Activated T-cell treated with anti-CD3 and anti-CD28 coated beads, Interleukin-2, amount 50 U/mL, for 72 hours (primary cell): ENCODE results near the gene AKAP13. TPM values are rescaled to one million over a fixed set of nuclear protein-coding genes. Genes with fewer than 3 reads are reported as not detected.

Source experiments
- ATAC-seq, 2 donors: fragments of 150-1000 bp; cut with Tn5 transposase; replicated peaks in 1 of 2; 2 replicates each; pipeline ENCODE4 v1.10.0; 2021; ENCODE audit warnings: moderate library complexity in 2 of 2, mild to moderate bottlenecking in 1 of 2
- DNase-seq, 2 donors: peaks; one replicate each; pipeline ENCODE4 v3.0.0; 2021 to 2022; ENCODE audit warnings: mixed read lengths in 1 of 2
- H3K27ac Mint-ChIP-seq: one replicate; pipeline ENCODE4 v1.8.0; 2022; ENCODE audit warnings: mild to moderate bottlenecking, moderate library complexity, mixed read lengths
- H3K27me3 Mint-ChIP-seq: one replicate; pipeline ENCODE4 v1.8.0; 2022; ENCODE audit warnings: low read depth, mixed read lengths
- H3K36me3 Mint-ChIP-seq, 2 donors: one replicate each; pipeline ENCODE4 v1.8.0; 2022; ENCODE audit warnings: mixed read lengths in 2 of 2, mild to moderate bottlenecking in 1 of 2; ENCODE audit not compliant: insufficient read depth in 2 of 2
- H3K4me1 Mint-ChIP-seq: one replicate; pipeline ENCODE4 v1.8.0; 2022; ENCODE audit warnings: low read depth, mixed read lengths
- H3K4me3 Mint-ChIP-seq, 2 donors: one replicate each; pipeline ENCODE4 v1.8.0; 2022; ENCODE audit warnings: mild to moderate bottlenecking in 2 of 2, mixed read lengths in 2 of 2, moderate library complexity in 2 of 2
- H3K9me3 Mint-ChIP-seq, 2 donors: one replicate each; pipeline ENCODE4 v1.8.0; 2022; ENCODE audit warnings: mixed read lengths in 2 of 2
- total RNA-seq, 2 donors: library from RNA; stranded (reverse); gene quantifications; one replicate each; pipeline ENCODE4 v1.2.3, GENCODE V29; 2022

The AKAP13 gene
- total RNA-seq, 2 donors from 2014 or later, result 134 to 185 TPM

DNA sequence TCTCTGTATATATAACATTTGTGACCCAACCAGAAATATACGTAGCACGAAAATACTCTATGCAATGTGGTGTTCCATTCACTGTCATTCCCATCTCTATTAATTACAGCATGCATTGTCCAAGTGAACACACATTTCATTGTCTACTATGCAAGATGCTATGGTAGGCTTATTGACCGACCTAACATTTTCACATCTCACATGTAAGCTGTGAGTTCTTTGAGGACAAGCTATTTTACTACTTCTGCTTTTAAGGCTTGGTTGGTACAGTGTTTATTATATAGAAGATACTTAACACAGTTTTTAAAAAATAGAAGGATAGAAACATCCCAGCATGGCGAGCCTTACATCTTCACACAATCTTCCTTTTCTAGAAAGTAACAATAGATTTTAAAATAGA, 249.9 kb downstream of the AKAP13 start:
- H3K27me3 Mint-ChIP-seq, result no peaks in the 10 kb centered on the region
- H3K27ac Mint-ChIP-seq, result peak overlapping the region; percentile 84
- DNase-seq (no peak), ATAC-seq (no peak)
- peaks cover 29% of the 10 kb centered on the region for H3K4me1 Mint-ChIP-seq
- H3K4me3 Mint-ChIP-seq, result no peak overlapping the region
- H3K9me3 Mint-ChIP-seq, result no peaks in the 10 kb centered on the region
- H3K36me3 Mint-ChIP-seq, result peaks cover 11 to 13% of the 10 kb centered on the region in 2 donors

DNA sequence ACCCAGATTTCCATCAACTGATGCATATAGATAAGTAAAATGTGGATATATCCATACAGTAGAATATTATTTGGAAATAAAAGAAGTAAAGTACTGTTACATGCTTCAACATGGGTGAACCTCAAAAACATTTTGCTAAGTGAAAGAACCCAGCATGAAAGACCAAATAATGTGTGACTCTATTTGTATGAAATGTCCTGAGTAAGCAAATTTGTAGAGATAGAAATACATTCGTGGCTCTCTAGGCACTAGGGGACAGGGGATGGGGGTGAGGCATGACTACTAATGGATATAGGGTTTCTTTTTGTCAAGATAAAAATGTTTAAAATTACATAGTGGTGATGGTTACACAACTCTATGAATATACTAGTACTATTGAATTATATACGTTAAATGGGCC, 250.6 kb downstream of the AKAP13 start:
- H3K36me3 Mint-ChIP-seq, result peaks cover 9 to 10% of the 10 kb centered on the region in 2 donors
- DNase-seq (no peak), ATAC-seq (no peak)
- no peak overlapping the region for H3K4me3 Mint-ChIP-seq
- H3K27ac Mint-ChIP-seq, result no peak overlapping the region
- H3K9me3 Mint-ChIP-seq, result no peaks in the 10 kb centered on the region
- peaks cover 29% of the 10 kb centered on the region for H3K4me1 Mint-ChIP-seq
- H3K27me3 Mint-ChIP-seq, result no peaks in the 10 kb centered on the region

- DNase-seq (no peak), ATAC-seq (no peak)
- no peak overlapping the region for H3K4me3 Mint-ChIP-seq
- no peak overlapping the region for H3K27ac Mint-ChIP-seq
- H3K4me1 Mint-ChIP-seq, result peaks cover 29% of the 10 kb centered on the region
- H3K9me3 Mint-ChIP-seq, result no peaks in the 10 kb centered on the region
- no peaks in the 10 kb centered on the region for H3K27me3 Mint-ChIP-seq
- H3K36me3 Mint-ChIP-seq, result peaks cover 7 to 10% of the 10 kb centered on the region in 2 donors
Observed at GRCh38 chr15:85632014-85632413, 251.6 kb downstream of the AKAP13 start.

- no peaks in the 10 kb centered on the region for H3K27me3 Mint-ChIP-seq
- H3K36me3 Mint-ChIP-seq, result peaks cover 3 to 6% of the 10 kb centered on the region in 2 donors
- peaks cover 25% of the 10 kb centered on the region for H3K4me1 Mint-ChIP-seq
- no peak overlapping the region for H3K4me3 Mint-ChIP-seq
- H3K27ac Mint-ChIP-seq, result peak overlapping the region; percentile 60
- no peak for DNase-seq
- no peaks in the 10 kb centered on the region for H3K9me3 Mint-ChIP-seq
- no peak for ATAC-seq
Observed at GRCh38 chr15:85633859-85634258, 253.5 kb downstream of the AKAP13 start.

DNA sequence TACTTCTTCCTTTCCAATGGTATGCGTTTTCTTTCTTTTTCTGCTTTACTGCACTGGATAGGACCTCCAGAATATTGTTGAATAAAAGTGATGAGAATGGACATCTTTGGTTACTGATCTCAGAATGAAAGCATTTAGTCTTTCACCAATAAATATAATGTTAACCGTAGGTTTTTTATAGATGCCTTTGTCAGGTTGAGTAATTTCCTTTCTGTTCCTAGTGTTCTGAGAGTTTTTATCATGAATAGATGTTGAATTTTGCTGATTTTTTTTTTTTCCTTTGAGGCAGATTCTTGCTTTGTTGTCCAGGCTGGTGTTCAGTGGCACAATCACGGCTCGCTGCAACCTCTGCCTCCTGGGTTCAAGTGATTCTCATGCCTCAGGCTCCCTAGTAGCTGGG, 255.9 kb downstream of the AKAP13 start:
- no peaks in the 10 kb centered on the region for H3K27me3 Mint-ChIP-seq
- H3K4me1 Mint-ChIP-seq, result peaks cover 37% of the 10 kb centered on the region
- ATAC-seq (no peak), DNase-seq (no peak)
- no peaks in the 10 kb centered on the region for H3K9me3 Mint-ChIP-seq
- H3K27ac Mint-ChIP-seq, result no peak overlapping the region
- peak overlapping the region in 1 of 2 donors; percentile 32 for H3K4me3 Mint-ChIP-seq
- peaks cover 3 to 10% of the 10 kb centered on the region in 2 donors for H3K36me3 Mint-ChIP-seq

GRCh38 chr15:85639752-85640381, 259.5 kb downstream of the AKAP13 start:
- Mint-ChIP-seq H3K27me3 (no peaks in the 10 kb centered on the region), H3K36me3 (peaks cover 6 to 20% of the 10 kb centered on the region in 2 donors), H3K4me1 (peaks cover 48% of the 10 kb centered on the region), H3K27ac (peak overlapping the region; percentile 92), H3K4me3 (peak overlapping the region in 1 of 2 donors; percentile 49), H3K9me3 (no peaks in the 10 kb centered on the region)
- peak; percentile 79 to 97 for ATAC-seq
- no peak for DNase-seq

GRCh38 chr15:85642065-85642692, 261.8 kb downstream of the AKAP13 start:
- ATAC-seq (no peak), DNase-seq (no peak)
- Mint-ChIP-seq H3K4me3 (no peak overlapping the region), H3K27me3 (no peaks in the 10 kb centered on the region), H3K27ac (no peak overlapping the region), H3K36me3 (peaks cover 15 to 28% of the 10 kb centered on the region in 2 donors), H3K9me3 (peaks cover 2 to 3% of the 10 kb centered on the region in 2 donors), H3K4me1 (peaks cover 52% of the 10 kb centered on the region)

DNA sequence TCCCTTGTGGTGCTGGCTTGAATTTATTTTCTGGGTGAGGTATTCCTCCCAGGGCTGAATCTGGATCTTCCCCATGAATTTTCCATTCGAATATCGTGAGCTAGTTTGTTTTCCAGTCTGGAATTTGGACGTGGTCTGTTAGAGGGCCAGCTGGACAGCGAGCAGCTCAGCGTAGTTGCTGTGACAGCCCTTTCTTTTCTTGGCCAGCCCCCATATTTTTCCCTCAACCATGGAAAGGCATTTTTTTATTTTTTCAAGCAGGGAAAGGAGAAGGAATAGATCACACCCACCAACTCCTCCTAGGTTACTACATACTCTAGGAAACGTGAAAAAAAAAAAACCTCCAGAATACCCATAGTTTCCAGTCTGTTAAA, 262.3 kb downstream of the AKAP13 start:
- ATAC-seq, result no peak
- peaks cover 15 to 32% of the 10 kb centered on the region in 2 donors for H3K36me3 Mint-ChIP-seq
- no peak overlapping the region for H3K4me3 Mint-ChIP-seq
- H3K27ac Mint-ChIP-seq, result peak overlapping the region; percentile 87
- no peak for DNase-seq
- no peaks in the 10 kb centered on the region for H3K27me3 Mint-ChIP-seq
- H3K4me1 Mint-ChIP-seq, result peaks cover 55% of the 10 kb centered on the region
- peaks cover 2 to 3% of the 10 kb centered on the region in 2 donors for H3K9me3 Mint-ChIP-seq

DNA sequence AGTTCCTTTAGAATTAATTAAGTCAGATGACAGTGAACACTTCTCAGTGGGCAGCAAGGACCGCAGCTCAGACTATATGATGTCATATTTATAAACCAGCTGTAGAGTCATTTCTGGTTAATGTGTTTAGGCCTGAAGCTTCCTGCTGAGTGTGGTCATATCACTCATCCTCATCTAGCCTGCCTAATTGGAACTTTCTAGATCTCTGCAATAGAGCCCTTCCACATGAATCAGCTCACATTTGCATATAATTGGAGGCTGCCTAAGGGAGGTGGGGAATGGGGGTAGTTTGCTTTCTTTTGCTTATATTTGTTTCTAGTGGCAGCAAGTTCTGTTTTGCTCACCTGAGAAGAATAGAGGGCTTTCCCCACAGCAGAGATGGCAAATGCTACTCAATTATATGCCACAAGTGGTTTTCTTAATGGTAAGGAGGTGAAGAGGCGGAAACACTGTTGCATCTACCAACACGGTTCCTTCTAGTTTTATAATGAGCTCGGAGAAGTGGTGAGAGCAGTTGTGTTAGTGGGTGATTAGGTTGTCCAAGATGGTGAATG, 266.2 kb downstream of the AKAP13 start:
- Mint-ChIP-seq H3K9me3 (peaks cover 2 to 3% of the 10 kb centered on the region in 2 donors), H3K36me3 (peaks cover 17 to 32% of the 10 kb centered on the region in 2 donors), H3K4me1 (peaks cover 61% of the 10 kb centered on the region), H3K4me3 (peak overlapping the region; percentile 49 to 64), H3K27me3 (no peaks in the 10 kb centered on the region), H3K27ac (peak overlapping the region; percentile 82)
- DNase-seq, result peak; percentile 43 to 57
- ATAC-seq, result peak; percentile 86 to 89

GRCh38 chr15:85649372-85649771, 269.0 kb downstream of the AKAP13 start:
- peaks cover 52% of the 10 kb centered on the region for H3K4me1 Mint-ChIP-seq

GRCh38 chr15:85651548-85651947, 271.1 kb downstream of the AKAP13 start:
- DNase-seq, result no peak
- H3K4me1 Mint-ChIP-seq, result peaks cover 39% of the 10 kb centered on the region
- peaks cover 14 to 23% of the 10 kb centered on the region in 2 donors for H3K36me3 Mint-ChIP-seq
- peak overlapping the region; percentile 9 for H3K27ac Mint-ChIP-seq
- ATAC-seq, result no peak
- no peak overlapping the region for H3K4me3 Mint-ChIP-seq
- peaks cover 2 to 3% of the 10 kb centered on the region in 2 donors for H3K9me3 Mint-ChIP-seq
- H3K27me3 Mint-ChIP-seq, result no peaks in the 10 kb centered on the region

More at GRCh38 chr15:85649372-85649771, 269.0 kb downstream of the AKAP13 start:
- no peaks in the 10 kb centered on the region for H3K27me3 Mint-ChIP-seq
- DNase-seq, result peak; percentile 33 to 53
- H3K27ac Mint-ChIP-seq, result peak overlapping the region; percentile 87
- H3K4me3 Mint-ChIP-seq, result peak overlapping the region; percentile 10 to 62
- peak; percentile 49 to 63 for ATAC-seq
- peaks cover 16 to 24% of the 10 kb centered on the region in 2 donors for H3K36me3 Mint-ChIP-seq
- peaks cover 2 to 3% of the 10 kb centered on the region in 2 donors for H3K9me3 Mint-ChIP-seq

DNA sequence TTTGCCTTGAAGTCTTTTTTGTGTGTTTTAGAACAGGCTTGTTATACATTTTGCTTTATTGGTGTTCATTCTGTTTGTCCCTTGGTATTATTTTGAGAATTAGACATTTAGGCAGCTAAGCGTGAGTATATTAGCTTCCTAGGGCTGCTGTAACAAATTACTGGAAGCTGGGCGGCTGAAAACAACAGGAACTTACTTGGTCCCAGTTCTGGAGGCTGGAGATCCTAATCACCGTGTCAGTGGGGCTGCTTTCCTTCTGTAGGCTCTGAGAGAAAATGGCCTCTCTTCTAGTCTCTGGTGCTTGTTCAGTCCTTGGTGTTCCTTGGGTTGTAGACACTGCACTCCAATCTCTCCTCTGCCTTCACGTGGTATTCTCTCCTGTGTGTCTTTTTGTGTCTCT, 272.1 kb downstream of the AKAP13 start:
- H3K36me3 Mint-ChIP-seq, result peaks cover 11 to 17% of the 10 kb centered on the region in 2 donors
- ATAC-seq, result no peak
- H3K9me3 Mint-ChIP-seq, result no peaks in the 10 kb centered on the region
- H3K27ac Mint-ChIP-seq, result peak overlapping the region; percentile 17
- DNase-seq, result no peak
- no peaks in the 10 kb centered on the region for H3K27me3 Mint-ChIP-seq
- no peak overlapping the region for H3K4me3 Mint-ChIP-seq
- H3K4me1 Mint-ChIP-seq, result peaks cover 30% of the 10 kb centered on the region

DNA sequence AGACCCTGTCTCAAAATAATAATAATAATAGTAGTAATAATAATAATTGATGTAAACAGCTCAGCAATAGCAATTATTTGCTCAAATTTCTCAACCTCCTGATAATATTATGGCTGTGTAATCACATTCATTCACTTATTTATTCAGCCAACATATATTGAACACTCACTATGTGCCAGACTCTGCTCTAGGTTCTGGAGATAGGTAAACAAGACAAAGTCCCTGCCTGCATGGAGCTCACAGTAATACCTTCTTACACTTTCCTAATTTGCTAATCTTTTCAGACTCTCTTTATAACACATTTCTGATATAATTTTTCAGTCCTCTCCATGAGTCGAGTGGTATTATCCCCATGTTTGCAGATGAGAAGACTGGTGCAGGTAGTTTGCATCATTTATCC, 276.7 kb downstream of the AKAP13 start:
- peaks cover 12 to 22% of the 10 kb centered on the region in 2 donors for H3K36me3 Mint-ChIP-seq
- ATAC-seq (no peak), DNase-seq (no peak)
- no peaks in the 10 kb centered on the region for H3K27me3 Mint-ChIP-seq
- no peaks in the 10 kb centered on the region for H3K9me3 Mint-ChIP-seq
- H3K27ac Mint-ChIP-seq, result no peak overlapping the region
- peaks cover 6% of the 10 kb centered on the region for H3K4me1 Mint-ChIP-seq
- H3K4me3 Mint-ChIP-seq, result no peak overlapping the region
